Activated T-cell treated with anti-CD3 and anti-CD28 coated beads, Interleukin-2, amount 50 U/mL, for 72 hours (primary cell): ENCODE data around the gene LILRB5. TPM values are rescaled to one million over a fixed set of nuclear protein-coding genes. Genes with fewer than 3 reads are reported as not detected.

ENCODE experiments used
- ATAC-seq, 2 donors: fragments of 150-1000 bp; cut with Tn5 transposase; replicated peaks in 1 of 2; 2 replicates each; pipeline ENCODE4 v1.10.0; 2021; ENCODE audit warnings: moderate library complexity in 2 of 2, mild to moderate bottlenecking in 1 of 2
- DNase-seq, 2 donors: peaks; one replicate each; pipeline ENCODE4 v3.0.0; 2021 to 2022; ENCODE audit warnings: mixed read lengths in 1 of 2
- H3K27ac Mint-ChIP-seq: one replicate; pipeline ENCODE4 v1.8.0; 2022; ENCODE audit warnings: mild to moderate bottlenecking, moderate library complexity, mixed read lengths
- H3K27me3 Mint-ChIP-seq: one replicate; pipeline ENCODE4 v1.8.0; 2022; ENCODE audit warnings: low read depth, mixed read lengths
- H3K36me3 Mint-ChIP-seq, 2 donors: one replicate each; pipeline ENCODE4 v1.8.0; 2022; ENCODE audit warnings: mixed read lengths in 2 of 2, mild to moderate bottlenecking in 1 of 2; ENCODE audit not compliant: insufficient read depth in 2 of 2
- H3K4me1 Mint-ChIP-seq: one replicate; pipeline ENCODE4 v1.8.0; 2022; ENCODE audit warnings: low read depth, mixed read lengths
- H3K4me3 Mint-ChIP-seq, 2 donors: one replicate each; pipeline ENCODE4 v1.8.0; 2022; ENCODE audit warnings: mild to moderate bottlenecking in 2 of 2, mixed read lengths in 2 of 2, moderate library complexity in 2 of 2
- H3K9me3 Mint-ChIP-seq, 2 donors: one replicate each; pipeline ENCODE4 v1.8.0; 2022; ENCODE audit warnings: mixed read lengths in 2 of 2
- total RNA-seq, 2 donors: library from RNA; stranded (reverse); gene quantifications; one replicate each; pipeline ENCODE4 v1.2.3, GENCODE V29; 2022

LILRB5 gene
- total RNA-seq, 2 donors from 2014 or later = 0.12 TPM; not detected in 1

DNA sequence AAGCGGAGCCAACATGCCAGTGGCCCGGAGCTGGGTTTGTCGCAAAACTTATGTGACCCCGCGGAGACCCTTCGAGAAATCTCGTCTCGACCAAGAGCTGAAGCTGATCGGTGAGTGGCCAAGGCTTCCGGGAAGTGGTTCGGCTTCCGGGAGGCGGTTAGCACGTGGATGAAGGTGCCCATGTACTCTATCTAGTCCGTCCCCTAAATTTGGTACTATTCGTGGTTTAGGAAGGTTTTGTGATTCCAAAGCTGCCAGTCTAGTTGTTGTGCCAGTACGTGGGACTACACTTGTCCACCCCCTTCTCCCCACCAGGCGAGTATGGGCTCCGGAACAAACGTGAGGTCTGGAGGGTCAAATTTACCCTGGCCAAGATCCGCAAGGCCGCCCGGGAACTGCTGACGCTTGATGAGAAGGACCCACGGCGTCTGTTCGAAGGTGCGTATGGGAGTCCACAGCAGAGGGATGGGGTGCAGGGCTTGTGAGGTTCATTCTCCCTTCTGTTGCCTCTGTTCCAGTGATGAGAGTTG, 55.8 kb downstream of the LILRB5 start:
- no peak for ATAC-seq
- DNase-seq = no peak
- Mint-ChIP-seq H3K27ac (peak overlapping the region; percentile 97), H3K36me3 (peaks cover 26 to 42% of the 10 kb centered on the region in 2 donors), H3K27me3 (no peaks in the 10 kb centered on the region), H3K4me3 (peak overlapping the region; percentile 93 to 94), H3K9me3 (no peaks in the 10 kb centered on the region), H3K4me1 (peaks cover 65% of the 10 kb centered on the region)

Other genes starting within 250 kb of the LILRB5 start
- not detected for gene VSTM1, start 193.4 kb downstream of the LILRB5 start, total RNA-seq
- not detected for gene TARM1, start 175.9 kb downstream of the LILRB5 start, total RNA-seq
- gene OSCAR, start 156.5 kb downstream of the LILRB5 start, total RNA-seq = 1 to 10 TPM; 1.1 to 2.3 TPM
- 10 to 100 TPM; 40.6 to 52.6 TPM for gene NDUFA3, start 154.4 kb downstream of the LILRB5 start, total RNA-seq
- 10 to 100 TPM; 36.0 to 38.8 TPM for gene TFPT, start 141.6 kb downstream of the LILRB5 start, total RNA-seq
- 10 to 100 TPM; 55.0 to 55.6 TPM for gene PRPF31, start 141.5 kb downstream of the LILRB5 start, total RNA-seq
- gene CNOT3, start 119.5 kb downstream of the LILRB5 start, total RNA-seq = 100 to 1,000 TPM in 1 of 2 donors, 10 to 100 TPM in 1; 84.5 to 107 TPM
- 1 to 10 TPM; 2.9 to 3.7 TPM for gene LENG1, start 97.6 kb downstream of the LILRB5 start, total RNA-seq
- gene TMC4, start 84.1 kb downstream of the LILRB5 start, total RNA-seq = under 1 TPM; 0.24 to 0.63 TPM
- gene MBOAT7, start 67.7 kb downstream of the LILRB5 start, total RNA-seq = 10 to 100 TPM; 60.3 to 71.0 TPM
- 10 to 100 TPM; 11.0 to 17.5 TPM for gene TSEN34, start 66.0 kb downstream of the LILRB5 start, total RNA-seq
- gene RPS9, start 56.4 kb downstream of the LILRB5 start, total RNA-seq = 1,000 to 10,000 TPM; 1,618 to 1,817 TPM
- gene LILRB3, start 34.3 kb downstream of the LILRB5 start, total RNA-seq = 1 to 10 TPM in 1 of 2 donors, under 1 TPM in 1; 0.31 to 1.2 TPM
- gene LILRA6, start 14.5 kb downstream of the LILRB5 start, total RNA-seq = not detected
- not detected for gene LILRB2, start 23.8 kb upstream of the LILRB5 start, total RNA-seq
- gene LILRA5, start 55.9 kb upstream of the LILRB5 start, total RNA-seq = not detected
- not detected for gene LILRA4, start 81.9 kb upstream of the LILRB5 start, total RNA-seq
- gene LAIR1, start 107.7 kb upstream of the LILRB5 start, total RNA-seq = 1 to 10 TPM; 3.5 to 8.3 TPM
- under 1 TPM; 0.32 to 0.41 TPM for gene TTYH1, start 158.2 kb upstream of the LILRB5 start, total RNA-seq
- gene LENG8, start 191.9 kb upstream of the LILRB5 start, total RNA-seq = 100 to 1,000 TPM; 221 to 283 TPM
- 1 to 10 TPM; 3.1 to 5.8 TPM for gene LENG9, start 206.5 kb upstream of the LILRB5 start, total RNA-seq
- gene CDC42EP5, start 216.0 kb upstream of the LILRB5 start, total RNA-seq = under 1 TPM in 1 of 2 donors, not detected in 1; 0.30 TPM
- gene LAIR2, start 245.6 kb upstream of the LILRB5 start, total RNA-seq = 10 to 100 TPM in 1 of 2 donors, under 1 TPM in 1; 0.83 to 14.2 TPM